ENCODE results near the gene AFAP1L1. TPM values are rescaled to one million over a fixed set of nuclear protein-coding genes. Genes with fewer than 3 reads are reported as not detected.

Gene AFAP1L1
- total RNA-seq, 1 donor: 1.1 TPM

DNA sequence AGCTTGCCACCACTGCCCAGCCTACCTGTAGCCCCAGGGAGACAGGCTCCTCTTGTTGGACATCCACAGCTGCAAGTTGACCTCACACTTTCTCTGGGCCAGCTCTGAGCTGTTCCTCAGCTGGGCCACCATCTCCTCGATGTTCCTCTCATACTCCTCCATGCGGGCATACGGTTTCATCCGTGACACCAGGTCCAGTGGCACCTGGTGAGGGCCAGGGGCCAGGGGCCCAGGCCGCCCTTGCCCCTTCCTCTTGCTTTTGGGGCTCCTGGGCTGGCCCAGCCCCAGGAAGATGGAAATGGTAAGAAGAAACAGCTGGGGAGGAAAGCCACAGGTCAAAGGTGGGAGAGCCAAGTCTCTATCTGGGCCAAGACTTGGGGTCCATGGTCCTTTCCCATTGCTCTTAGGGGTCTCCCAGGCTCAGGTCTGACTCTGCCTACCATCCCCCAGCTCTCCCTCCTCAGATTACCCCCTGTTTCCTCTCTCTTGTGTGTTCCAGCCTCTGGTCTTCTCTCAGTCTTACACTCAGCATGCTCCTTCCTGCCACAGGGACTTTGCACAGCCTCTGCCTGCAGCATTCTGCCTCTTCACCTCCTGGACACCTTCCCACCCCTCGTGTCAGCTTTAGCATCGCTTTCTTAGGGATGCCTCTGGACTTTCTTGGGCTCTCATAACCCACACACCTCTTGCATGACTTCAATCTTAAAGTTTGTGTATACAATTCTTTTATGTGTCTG is 105.2 kb downstream of the AFAP1L1 start:
- TF ChIP-seq CTCF (IDR thresholded peaks at IDR 0.05; ENCODE audit: extremely low read depth, low read depth, low read length): no peak
- DNase-seq (ENCODE audit: insufficient read length, low spot score, missing footprints): peak; percentile 17
- Histone ChIP-seq H2AFZ (ENCODE audit: low read length) (no peak overlapping the region), H4K20me1 (ENCODE audit: insufficient read depth, low read length) (no peaks in the 10 kb centered on the region), H3K9me3 (ENCODE audit: low read depth, low read length) (no peaks in the 10 kb centered on the region), H3K27ac (ENCODE audit: low read depth, low read length) (no peak overlapping the region), H3K36me3 (ENCODE audit: insufficient read depth, low read length) (no peaks in the 10 kb centered on the region), H3K4me1 (ENCODE audit: insufficient read depth, low read length) (no peaks in the 10 kb centered on the region), H3K27me3 (ENCODE audit: insufficient read depth, low read length) (peaks cover 3% of the 10 kb centered on the region), H3K4me3 (ENCODE audit: insufficient read depth, low read length) (no peak overlapping the region), H3K79me2 (ENCODE audit: insufficient read depth, low read length) (no peaks in the 10 kb centered on the region), H3K4me2 (ENCODE audit: insufficient read depth, low read length) (no peak overlapping the region)

DNA sequence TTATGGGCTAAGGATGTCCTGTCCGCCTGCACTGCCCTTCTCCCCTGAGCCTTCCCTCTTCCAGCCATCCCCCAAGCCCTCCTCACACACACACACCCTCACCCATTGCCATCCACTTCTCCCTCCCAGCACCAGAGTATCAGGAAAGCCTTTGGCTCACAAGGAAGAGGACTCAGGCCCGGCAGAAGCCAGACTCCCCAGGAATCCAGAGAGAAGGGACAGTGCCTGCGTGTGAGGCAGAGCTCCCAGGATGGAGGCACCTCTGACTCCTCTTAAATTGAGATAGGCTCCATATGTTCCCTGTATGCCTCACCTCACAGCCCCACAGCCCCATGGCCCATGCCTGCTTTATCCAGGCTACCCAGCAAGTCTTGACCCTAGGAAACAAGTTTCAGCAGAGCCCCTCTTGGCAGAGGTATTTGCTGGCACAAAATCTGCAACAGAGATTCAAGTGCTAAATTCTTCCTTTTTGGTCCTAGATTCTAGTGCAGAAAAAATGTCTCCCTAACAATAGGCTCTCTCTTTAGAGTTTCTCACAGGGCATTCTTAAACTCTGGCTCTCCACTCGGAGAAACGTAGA is 106.7 kb downstream of the AFAP1L1 start:
- H4K20me1 ChIP-seq (ENCODE audit: insufficient read depth, low read length): no peaks in the 10 kb centered on the region
- no peaks in the 10 kb centered on the region for H3K36me3 ChIP-seq (ENCODE audit: insufficient read depth, low read length)
- no peak overlapping the region for H3K4me3 ChIP-seq (ENCODE audit: insufficient read depth, low read length)
- no peak overlapping the region for H2AFZ ChIP-seq (ENCODE audit: low read length)
- no peak overlapping the region for H3K4me2 ChIP-seq (ENCODE audit: insufficient read depth, low read length)
- no peaks in the 10 kb centered on the region for H3K79me2 ChIP-seq (ENCODE audit: insufficient read depth, low read length)
- H3K27me3 ChIP-seq (ENCODE audit: insufficient read depth, low read length): no peaks in the 10 kb centered on the region
- DNase-seq (ENCODE audit: insufficient read length, low spot score, missing footprints): no peak
- H3K9me3 ChIP-seq (ENCODE audit: low read depth, low read length): no peaks in the 10 kb centered on the region
- TF ChIP-seq CTCF (IDR thresholded peaks at IDR 0.05; ENCODE audit: extremely low read depth, low read depth, low read length): no peak
- H3K27ac ChIP-seq (ENCODE audit: low read depth, low read length): no peak overlapping the region
- H3K4me1 ChIP-seq (ENCODE audit: insufficient read depth, low read length): no peaks in the 10 kb centered on the region

DNA sequence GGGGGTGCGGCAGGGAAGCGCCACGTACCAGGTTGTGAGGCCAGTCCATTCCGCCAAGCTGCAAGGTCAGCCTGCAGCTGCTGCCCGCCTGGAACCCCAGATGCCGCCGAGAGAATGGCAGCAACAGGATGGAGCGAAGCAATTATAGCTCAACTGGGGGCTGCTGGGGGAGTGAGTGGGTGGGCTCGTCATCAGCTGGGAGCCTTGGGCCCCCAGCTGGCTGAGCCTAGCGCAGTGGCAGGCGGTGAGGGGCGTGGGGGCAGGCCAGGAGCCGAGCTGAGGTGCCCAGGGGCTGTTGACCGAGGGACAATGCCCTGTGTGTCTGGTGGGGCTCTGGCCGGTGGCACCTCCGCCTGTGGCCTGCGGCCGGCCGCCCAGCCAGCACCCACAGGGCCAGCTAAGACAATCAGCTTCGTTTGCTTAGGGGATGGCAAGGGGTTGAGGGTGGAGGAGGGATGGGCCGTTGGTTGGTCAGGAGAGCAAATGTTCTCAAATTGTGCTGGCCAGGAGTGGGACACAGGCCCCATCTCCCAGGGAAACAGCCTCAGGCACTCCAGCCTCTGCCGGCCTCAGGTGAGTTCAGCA is 107.6 kb downstream of the AFAP1L1 start, which contains the start of gene IL17B:
TSS of gene IL17B (minus strand) at position 116 of the 585 bp plus-strand sequence. CDS start at position 49, 67 bp downstream.
- H3K9me3 ChIP-seq (ENCODE audit: low read depth, low read length): no peaks in the 10 kb centered on the region
- no peak within 1 kb of the TSS for H3K27ac ChIP-seq (ENCODE audit: low read depth, low read length)
- no peaks in the 10 kb centered on the region for H3K27me3 ChIP-seq (ENCODE audit: insufficient read depth, low read length)
- no peaks in the 10 kb centered on the region for H4K20me1 ChIP-seq (ENCODE audit: insufficient read depth, low read length)
- H3K4me1 ChIP-seq (ENCODE audit: insufficient read depth, low read length): peaks cover 4% of the 10 kb centered on the region
- no peak for TF ChIP-seq CTCF (IDR thresholded peaks at IDR 0.05; ENCODE audit: extremely low read depth, low read depth, low read length)
- no peak within 1 kb of the TSS for H3K4me2 ChIP-seq (ENCODE audit: insufficient read depth, low read length)
- H2AFZ ChIP-seq (ENCODE audit: low read length): no peak within 1 kb of the TSS
- no peaks in the 10 kb centered on the region for H3K79me2 ChIP-seq (ENCODE audit: insufficient read depth, low read length)
- no peaks in the 10 kb centered on the region for H3K36me3 ChIP-seq (ENCODE audit: insufficient read depth, low read length)
- DNase-seq (ENCODE audit: insufficient read length, low spot score, missing footprints): no peak
- no peak within 1 kb of the TSS for H3K4me3 ChIP-seq (ENCODE audit: insufficient read depth, low read length)

- Histone ChIP-seq H4K20me1 (ENCODE audit: insufficient read depth, low read length) (no peaks in the 10 kb centered on the region), H3K9me3 (ENCODE audit: low read depth, low read length) (no peaks in the 10 kb centered on the region), H2AFZ (ENCODE audit: low read length) (no peak overlapping the region), H3K79me2 (ENCODE audit: insufficient read depth, low read length) (no peaks in the 10 kb centered on the region), H3K4me1 (ENCODE audit: insufficient read depth, low read length) (peaks cover 4% of the 10 kb centered on the region), H3K4me2 (ENCODE audit: insufficient read depth, low read length) (no peak overlapping the region), H3K27me3 (ENCODE audit: insufficient read depth, low read length) (no peaks in the 10 kb centered on the region), H3K27ac (ENCODE audit: low read depth, low read length) (no peak overlapping the region), H3K36me3 (ENCODE audit: insufficient read depth, low read length) (no peaks in the 10 kb centered on the region), H3K4me3 (ENCODE audit: insufficient read depth, low read length) (no peak overlapping the region)
- DNase-seq (ENCODE audit: insufficient read length, low spot score, missing footprints): no peak
- TF ChIP-seq CTCF (IDR thresholded peaks at IDR 0.05; ENCODE audit: extremely low read depth, low read depth, low read length): no peak
These were observed 108.2 kb downstream of the AFAP1L1 start for GRCh38 chr5:149379818-149380374.
